ENCODE measurements around the gene KLF11. TPM values are rescaled to one million over a fixed set of nuclear protein-coding genes. Genes with fewer than 3 reads are reported as not detected.

Gene KLF11
- total RNA-seq: 10.0 and 10.8 TPM in 2 replicates

GRCh38 chr2:10043256-10043905 is at the start of gene KLF11:
TSS of gene KLF11 (plus strand) at chr2:10043550. CDS start at chr2:10043717, 167 bp downstream.

GRCh38 chr2:10079870-10080535 is 36.7 kb downstream of the KLF11 start, which contains the start of gene CYS1:
TSS of gene CYS1 (minus strand) at chr2:10080411. CDS start at chr2:10080223, 188 bp downstream.

Other genes starting within 250 kb of the KLF11 start
- gene TAF1B, start 200.1 kb upstream of the KLF11 start, total RNA-seq: 14.0 and 32.2 TPM in 2 replicates
- gene GRHL1, start 91.9 kb upstream of the KLF11 start, total RNA-seq: 14.1 and 45.8 TPM in 2 replicates
- 0.43 and 8.4 TPM in 2 replicates for gene CYS1, start 36.9 kb downstream of the KLF11 start, total RNA-seq
- gene RRM2, start 79.2 kb downstream of the KLF11 start, total RNA-seq: 1.3 and 5.1 TPM in 2 replicates

Data from tracheal epithelial cell (primary cell).